SK-N-SH (cell line): ENCODE measurements around the gene BTBD9.

Experiments used
- GABPA ChIP-seq: IDR thresholded peaks from 2 replicates; pipeline ENCODE4 v1.4.0; 2012; ENCODE audit warnings: low read depth, mild to moderate bottlenecking
- GATA2 ChIP-seq: sonication (generic); formaldehyde crosslinking; IDR thresholded peaks from 2 replicates; pipeline ENCODE4 v1.5.0; 2020; ENCODE audit warnings: mild to moderate bottlenecking, missing genetic modification reagents
- RFX5 ChIP-seq: IDR thresholded peaks from 2 replicates; pipeline ENCODE4 v1.6.1; 2012; ENCODE audit warnings: mild to moderate bottlenecking, improper control_type of control experiment, low read length
- TF ChIP-seq, protein P1 (sequence below): IDR thresholded peaks from 2 replicates; pipeline ENCODE4 v1.6.1; 2012; ENCODE audit warnings: mild to moderate bottlenecking, low read depth, low read length, moderate library complexity
- TF ChIP-seq, protein P2 (sequence below): fragments of 200-600 bp; sonication (generic); IDR thresholded peaks from 2 replicates; pipeline ENCODE4 v1.6.1; 2017; ENCODE audit warnings: antibody characterized with exemption, mild to moderate bottlenecking, moderate library complexity

DNA sequence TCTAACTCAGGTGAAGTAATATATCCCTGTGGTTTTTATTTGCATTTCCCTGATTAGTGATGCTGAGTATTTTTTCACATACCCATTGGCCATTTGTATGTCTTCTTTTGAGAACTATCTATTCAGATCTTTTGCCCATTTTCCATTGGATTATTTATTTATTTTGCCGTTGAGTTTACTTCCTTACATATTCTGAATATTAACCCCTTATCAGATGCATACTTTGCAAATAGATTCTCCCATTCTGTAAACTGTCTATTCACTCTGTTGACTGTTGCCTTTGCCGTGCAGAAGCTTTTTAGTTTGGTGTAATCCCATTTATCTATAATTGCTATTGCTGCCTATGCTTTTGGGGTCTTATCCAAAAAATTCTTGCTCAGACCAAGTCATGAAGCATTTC, 336.9 kb downstream of the BTBD9 start:
- no peak for TF ChIP-seq GABPA
- TF ChIP-seq, protein P1, sequence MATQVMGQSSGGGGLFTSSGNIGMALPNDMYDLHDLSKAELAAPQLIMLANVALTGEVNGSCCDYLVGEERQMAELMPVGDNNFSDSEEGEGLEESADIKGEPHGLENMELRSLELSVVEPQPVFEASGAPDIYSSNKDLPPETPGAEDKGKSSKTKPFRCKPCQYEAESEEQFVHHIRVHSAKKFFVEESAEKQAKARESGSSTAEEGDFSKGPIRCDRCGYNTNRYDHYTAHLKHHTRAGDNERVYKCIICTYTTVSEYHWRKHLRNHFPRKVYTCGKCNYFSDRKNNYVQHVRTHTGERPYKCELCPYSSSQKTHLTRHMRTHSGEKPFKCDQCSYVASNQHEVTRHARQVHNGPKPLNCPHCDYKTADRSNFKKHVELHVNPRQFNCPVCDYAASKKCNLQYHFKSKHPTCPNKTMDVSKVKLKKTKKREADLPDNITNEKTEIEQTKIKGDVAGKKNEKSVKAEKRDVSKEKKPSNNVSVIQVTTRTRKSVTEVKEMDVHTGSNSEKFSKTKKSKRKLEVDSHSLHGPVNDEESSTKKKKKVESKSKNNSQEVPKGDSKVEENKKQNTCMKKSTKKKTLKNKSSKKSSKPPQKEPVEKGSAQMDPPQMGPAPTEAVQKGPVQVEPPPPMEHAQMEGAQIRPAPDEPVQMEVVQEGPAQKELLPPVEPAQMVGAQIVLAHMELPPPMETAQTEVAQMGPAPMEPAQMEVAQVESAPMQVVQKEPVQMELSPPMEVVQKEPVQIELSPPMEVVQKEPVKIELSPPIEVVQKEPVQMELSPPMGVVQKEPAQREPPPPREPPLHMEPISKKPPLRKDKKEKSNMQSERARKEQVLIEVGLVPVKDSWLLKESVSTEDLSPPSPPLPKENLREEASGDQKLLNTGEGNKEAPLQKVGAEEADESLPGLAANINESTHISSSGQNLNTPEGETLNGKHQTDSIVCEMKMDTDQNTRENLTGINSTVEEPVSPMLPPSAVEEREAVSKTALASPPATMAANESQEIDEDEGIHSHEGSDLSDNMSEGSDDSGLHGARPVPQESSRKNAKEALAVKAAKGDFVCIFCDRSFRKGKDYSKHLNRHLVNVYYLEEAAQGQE, result no peak
- TF ChIP-seq, protein P2, sequence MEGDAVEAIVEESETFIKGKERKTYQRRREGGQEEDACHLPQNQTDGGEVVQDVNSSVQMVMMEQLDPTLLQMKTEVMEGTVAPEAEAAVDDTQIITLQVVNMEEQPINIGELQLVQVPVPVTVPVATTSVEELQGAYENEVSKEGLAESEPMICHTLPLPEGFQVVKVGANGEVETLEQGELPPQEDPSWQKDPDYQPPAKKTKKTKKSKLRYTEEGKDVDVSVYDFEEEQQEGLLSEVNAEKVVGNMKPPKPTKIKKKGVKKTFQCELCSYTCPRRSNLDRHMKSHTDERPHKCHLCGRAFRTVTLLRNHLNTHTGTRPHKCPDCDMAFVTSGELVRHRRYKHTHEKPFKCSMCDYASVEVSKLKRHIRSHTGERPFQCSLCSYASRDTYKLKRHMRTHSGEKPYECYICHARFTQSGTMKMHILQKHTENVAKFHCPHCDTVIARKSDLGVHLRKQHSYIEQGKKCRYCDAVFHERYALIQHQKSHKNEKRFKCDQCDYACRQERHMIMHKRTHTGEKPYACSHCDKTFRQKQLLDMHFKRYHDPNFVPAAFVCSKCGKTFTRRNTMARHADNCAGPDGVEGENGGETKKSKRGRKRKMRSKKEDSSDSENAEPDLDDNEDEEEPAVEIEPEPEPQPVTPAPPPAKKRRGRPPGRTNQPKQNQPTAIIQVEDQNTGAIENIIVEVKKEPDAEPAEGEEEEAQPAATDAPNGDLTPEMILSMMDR, result no peak
- no peak for TF ChIP-seq RFX5
- TF ChIP-seq GATA2, result no peak
